Nephron (organoid): ENCODE data around the gene COL13A1.
A peak's percentile ranks its signal among the peaks of the same experiment; 100 is the strongest.

Source experiments
- H3K27ac Mint-ChIP-seq, 3 experiments: 2 replicates each; pipeline ENCODE4 v1.8.0; 2020; ENCODE audit warnings: mixed read lengths in 3 of 3, mild to moderate bottlenecking in 2 of 3, moderate library complexity in 1 of 3
- H3K27me3 Mint-ChIP-seq: 2 replicates; pipeline ENCODE4 v1.8.0; 2021; ENCODE audit warnings: low read depth, mild to moderate bottlenecking, moderate library complexity, mixed read lengths
- H3K36me3 Mint-ChIP-seq: 2 replicates; pipeline ENCODE4 v1.8.0; 2020; ENCODE audit warnings: low read depth, mixed read lengths
- H3K4me1 Mint-ChIP-seq: 2 replicates; pipeline ENCODE4 v1.8.0; 2020; ENCODE audit warnings: mixed read lengths
- H3K4me3 Mint-ChIP-seq, 3 experiments: 2 replicates each; pipeline ENCODE4 v1.8.0; 2020; ENCODE audit warnings: mild to moderate bottlenecking in 3 of 3, mixed read lengths in 3 of 3, moderate library complexity in 2 of 3
- H3K9me3 Mint-ChIP-seq: 2 replicates; pipeline ENCODE4 v1.8.0; 2020; ENCODE audit warnings: mixed read lengths
- CTCF ChIP-seq, 3 experiments: fragments of 200-600 bp; sonication (generic); IDR thresholded peaks; one replicate each; pipeline ENCODE4 v1.5.0; 2021; ENCODE audit warnings: antibody characterized with exemption in 3 of 3; ENCODE audit not compliant: unreplicated experiment in 3 of 3

Gene COL13A1

GRCh38 chr10:69809318-69809717 is 7.6 kb downstream of the COL13A1 start:
- H3K27ac Mint-ChIP-seq = peak overlapping the region in 1 of 3 experiments; percentile 2
- no peak overlapping the region for H3K4me3 Mint-ChIP-seq
- H3K4me1 Mint-ChIP-seq = peaks cover 42% of the 10 kb centered on the region
- no peaks in the 10 kb centered on the region for H3K36me3 Mint-ChIP-seq
- H3K27me3 Mint-ChIP-seq = peaks cover 13% of the 10 kb centered on the region
- no peak for TF ChIP-seq CTCF (IDR thresholded peaks at IDR 0.05; ENCODE audit: unreplicated experiment in 3 of 3)
- H3K9me3 Mint-ChIP-seq = no peaks in the 10 kb centered on the region

GRCh38 chr10:69810097-69810496 is 8.4 kb downstream of the COL13A1 start:
- no peak for TF ChIP-seq CTCF (IDR thresholded peaks at IDR 0.05; ENCODE audit: unreplicated experiment in 3 of 3)
- Mint-ChIP-seq H3K4me3 (no peak overlapping the region), H3K9me3 (no peaks in the 10 kb centered on the region), H3K27me3 (peaks cover 7% of the 10 kb centered on the region), H3K36me3 (no peaks in the 10 kb centered on the region), H3K4me1 (peaks cover 34% of the 10 kb centered on the region), H3K27ac (peak overlapping the region in 2 of 3 experiments; percentile 2 to 36)

- H3K36me3 Mint-ChIP-seq = no peaks in the 10 kb centered on the region
- H3K27me3 Mint-ChIP-seq = peaks cover 12% of the 10 kb centered on the region
- no peak for TF ChIP-seq CTCF (IDR thresholded peaks at IDR 0.05; ENCODE audit: unreplicated experiment in 3 of 3)
- no peaks in the 10 kb centered on the region for H3K9me3 Mint-ChIP-seq
- no peak overlapping the region for H3K27ac Mint-ChIP-seq
- peaks cover 27% of the 10 kb centered on the region for H3K4me1 Mint-ChIP-seq
- H3K4me3 Mint-ChIP-seq = no peak overlapping the region
These were observed 9.1 kb downstream of the COL13A1 start for GRCh38 chr10:69810675-69811397.

GRCh38 chr10:69813632-69814031 is 11.9 kb downstream of the COL13A1 start:
- H3K27me3 Mint-ChIP-seq = peaks cover 9% of the 10 kb centered on the region
- H3K27ac Mint-ChIP-seq = no peak overlapping the region
- H3K4me3 Mint-ChIP-seq = no peak overlapping the region
- H3K36me3 Mint-ChIP-seq = no peaks in the 10 kb centered on the region
- no peak for TF ChIP-seq CTCF (IDR thresholded peaks at IDR 0.05; ENCODE audit: unreplicated experiment in 3 of 3)
- H3K9me3 Mint-ChIP-seq = no peaks in the 10 kb centered on the region
- peaks cover 24% of the 10 kb centered on the region for H3K4me1 Mint-ChIP-seq

- Mint-ChIP-seq H3K4me3 (no peak overlapping the region), H3K27ac (no peak overlapping the region), H3K4me1 (peaks cover 24% of the 10 kb centered on the region), H3K36me3 (no peaks in the 10 kb centered on the region), H3K27me3 (peaks cover 12% of the 10 kb centered on the region), H3K9me3 (no peaks in the 10 kb centered on the region)
- TF ChIP-seq CTCF (IDR thresholded peaks at IDR 0.05; ENCODE audit: unreplicated experiment in 3 of 3) = no peak
These were observed 12.5 kb downstream of the COL13A1 start for GRCh38 chr10:69814251-69814650.

GRCh38 chr10:69815104-69815503 is 13.4 kb downstream of the COL13A1 start:
- no peak for TF ChIP-seq CTCF (IDR thresholded peaks at IDR 0.05; ENCODE audit: unreplicated experiment in 3 of 3)
- Mint-ChIP-seq H3K27me3 (peaks cover 15% of the 10 kb centered on the region), H3K9me3 (no peaks in the 10 kb centered on the region), H3K27ac (no peak overlapping the region), H3K4me1 (peaks cover 17% of the 10 kb centered on the region), H3K36me3 (no peaks in the 10 kb centered on the region), H3K4me3 (no peak overlapping the region)
